ENCODE results near the gene FAM114A1.

DNA sequence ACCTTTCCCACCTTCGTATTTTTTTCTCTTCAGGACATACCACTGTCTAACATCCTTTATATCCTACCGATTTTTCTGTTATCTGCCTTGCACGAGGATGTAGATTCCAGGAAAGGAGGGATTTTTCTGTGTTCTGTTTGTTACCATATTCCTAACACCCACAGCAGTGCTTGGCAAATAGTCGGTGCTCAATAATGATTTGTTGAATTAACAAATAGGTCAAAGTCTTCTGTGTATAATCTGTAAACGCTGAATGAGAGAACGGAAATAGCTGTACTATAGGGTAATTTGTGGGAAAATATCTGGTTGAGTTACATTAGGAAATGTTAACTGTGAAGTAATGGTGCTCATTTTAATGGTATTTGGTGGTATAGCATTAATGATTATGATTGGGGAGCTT is 83.1 kb downstream of the FAM114A1 start:
- TF ChIP-seq, protein P1, sequence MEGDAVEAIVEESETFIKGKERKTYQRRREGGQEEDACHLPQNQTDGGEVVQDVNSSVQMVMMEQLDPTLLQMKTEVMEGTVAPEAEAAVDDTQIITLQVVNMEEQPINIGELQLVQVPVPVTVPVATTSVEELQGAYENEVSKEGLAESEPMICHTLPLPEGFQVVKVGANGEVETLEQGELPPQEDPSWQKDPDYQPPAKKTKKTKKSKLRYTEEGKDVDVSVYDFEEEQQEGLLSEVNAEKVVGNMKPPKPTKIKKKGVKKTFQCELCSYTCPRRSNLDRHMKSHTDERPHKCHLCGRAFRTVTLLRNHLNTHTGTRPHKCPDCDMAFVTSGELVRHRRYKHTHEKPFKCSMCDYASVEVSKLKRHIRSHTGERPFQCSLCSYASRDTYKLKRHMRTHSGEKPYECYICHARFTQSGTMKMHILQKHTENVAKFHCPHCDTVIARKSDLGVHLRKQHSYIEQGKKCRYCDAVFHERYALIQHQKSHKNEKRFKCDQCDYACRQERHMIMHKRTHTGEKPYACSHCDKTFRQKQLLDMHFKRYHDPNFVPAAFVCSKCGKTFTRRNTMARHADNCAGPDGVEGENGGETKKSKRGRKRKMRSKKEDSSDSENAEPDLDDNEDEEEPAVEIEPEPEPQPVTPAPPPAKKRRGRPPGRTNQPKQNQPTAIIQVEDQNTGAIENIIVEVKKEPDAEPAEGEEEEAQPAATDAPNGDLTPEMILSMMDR (IDR thresholded peaks at IDR 0.05; ENCODE audit: low read depth, low read length): no peak
- no peak for TF ChIP-seq EZH2phosphoT487 (IDR thresholded peaks at IDR 0.05; ENCODE audit: low read depth)

Measured in OCI-LY3 (cell line).